HG03432 (cell line): ENCODE results near the gene CHD2.
A peak's percentile ranks its signal among the peaks of the same experiment; 100 is the strongest.

Experiments used
- ATAC-seq: cut with Tn5 transposase; IDR thresholded peaks from one replicate; pipeline ENCODE4 v1.9.1; 2021; ENCODE audit warnings: mild to moderate bottlenecking, moderate library complexity; ENCODE audit not compliant: unreplicated experiment

Gene CHD2

GRCh38 chr15:92954578-92954977 lies 54.5 kb downstream of the CHD2 start:
- ATAC-seq: no peak

- ATAC-seq: no peak
These were observed 55.6 kb downstream of the CHD2 start for GRCh38 chr15:92955706-92956105.

- ATAC-seq: no peak
These were observed 58.0 kb downstream of the CHD2 start for GRCh38 chr15:92958105-92958504.

- ATAC-seq: no peak
These were observed 59.1 kb downstream of the CHD2 start for GRCh38 chr15:92959219-92959618.

GRCh38 chr15:92960996-92961681 lies 61.0 kb downstream of the CHD2 start:
- ATAC-seq: no peak

- ATAC-seq: no peak
These were observed 62.8 kb downstream of the CHD2 start for GRCh38 chr15:92962914-92963313.

- ATAC-seq: no peak
These were observed 63.7 kb downstream of the CHD2 start for GRCh38 chr15:92963794-92964193.

- no peak for ATAC-seq
These were observed 69.0 kb downstream of the CHD2 start for GRCh38 chr15:92968926-92969651.

- no peak for ATAC-seq
These were observed 70.5 kb downstream of the CHD2 start for GRCh38 chr15:92970656-92971055.

GRCh38 chr15:92971081-92971480 lies 71.0 kb downstream of the CHD2 start:
- ATAC-seq: no peak

GRCh38 chr15:92971713-92972112 lies 71.6 kb downstream of the CHD2 start:
- no peak for ATAC-seq

- no peak for ATAC-seq
These were observed 74.2 kb downstream of the CHD2 start for GRCh38 chr15:92974183-92974915.

GRCh38 chr15:92979011-92979701 lies 79.0 kb downstream of the CHD2 start:
- ATAC-seq: peak; percentile 60

GRCh38 chr15:92981333-92981732 lies 81.2 kb downstream of the CHD2 start:
- no peak for ATAC-seq

GRCh38 chr15:92984161-92984560 lies 84.0 kb downstream of the CHD2 start:
- no peak for ATAC-seq

- ATAC-seq: peak; percentile 90
These were observed 89.3 kb downstream of the CHD2 start for GRCh38 chr15:92989470-92989869.

- no peak for ATAC-seq
These were observed 89.9 kb downstream of the CHD2 start for GRCh38 chr15:92990031-92990430.

GRCh38 chr15:92992720-92993119 lies 92.6 kb downstream of the CHD2 start:
- ATAC-seq: no peak

GRCh38 chr15:92997821-92998220 lies 97.7 kb downstream of the CHD2 start:
- ATAC-seq: no peak

- ATAC-seq: no peak
These were observed 101.0 kb downstream of the CHD2 start for GRCh38 chr15:93001156-93001555.

- ATAC-seq: no peak
These were observed 101.8 kb downstream of the CHD2 start for GRCh38 chr15:93001881-93002280.
